GM12864 (cell line): ENCODE measurements around the gene OR52E1.
"Not testable (repeated sequence)": the region's sequence is repeated elsewhere in the genome, so short reads cannot be mapped to it uniquely, and the experiment has no call there.

Experiments used
- DNase-seq: peaks from one replicate; pipeline ENCODE4 v3.0.0-alpha.2; 2011; ENCODE audit warnings: low read depth
- H3K4me3 ChIP-seq: 2 replicates; pipeline ENCODE4 v1.5.1; 2011; ENCODE audit warnings: mild to moderate bottlenecking, low read depth, low read length, control low read depth
- CTCF ChIP-seq: IDR thresholded peaks from 2 replicates; pipeline ENCODE4 v1.5.1; 2011; ENCODE audit warnings: low read depth, mild to moderate bottlenecking, moderate library complexity, low read length, control low read depth, inconsistent platforms; ENCODE audit errors: missing control alignments

OR52E1 gene

GRCh38 chr11:5043380-5043779 is 26.0 kb upstream of the OR52E1 start:
- no peak overlapping the region for H3K4me3 ChIP-seq
- TF ChIP-seq CTCF = no peak
- DNase-seq = no peak

- no peak for DNase-seq
- TF ChIP-seq CTCF = no peak
- no peak within 1 kb of the TSS for H3K4me3 ChIP-seq
These were observed 23.1 kb upstream of the OR52E1 start, which contains the start of gene OR52J3 for GRCh38 chr11:5046226-5046625. Gene OR52J3 (plus strand): TSS chr11:5046526. CDS start chr11:5046526, 0 bp downstream.

- no peak overlapping the region for H3K4me3 ChIP-seq
- no peak for DNase-seq
- TF ChIP-seq CTCF = no peak
These were observed 22.5 kb upstream of the OR52E1 start for GRCh38 chr11:5046754-5047330.

GRCh38 chr11:5058679-5059078 is 10.7 kb upstream of the OR52E1 start:
- not testable (repeated sequence) for DNase-seq, H3K4me3 ChIP-seq

GRCh38 chr11:5059391-5059790 is 10.0 kb upstream of the OR52E1 start, which contains the start of gene OR52E2:
Gene OR52E2 (minus strand): TSS chr11:5059627. CDS start chr11:5059627, 0 bp downstream.
- no peak for TF ChIP-seq CTCF
- no peak within 1 kb of the TSS for H3K4me3 ChIP-seq
- DNase-seq = no peak

- no peak for TF ChIP-seq CTCF
These were observed 4.3 kb upstream of the OR52E1 start for GRCh38 chr11:5065027-5065426.

GRCh38 chr11:5071799-5072198 is 2.4 kb downstream of the OR52E1 start:
- no peak overlapping the region for H3K4me3 ChIP-seq
- TF ChIP-seq CTCF = no peak
- DNase-seq = no peak

More at GRCh38 chr11:5065027-5065426, 4.3 kb upstream of the OR52E1 start:
- no peak for DNase-seq
- H3K4me3 ChIP-seq = no peak overlapping the region
